ENCODE data around the gene PHETA1.

PHETA1 gene

DNA sequence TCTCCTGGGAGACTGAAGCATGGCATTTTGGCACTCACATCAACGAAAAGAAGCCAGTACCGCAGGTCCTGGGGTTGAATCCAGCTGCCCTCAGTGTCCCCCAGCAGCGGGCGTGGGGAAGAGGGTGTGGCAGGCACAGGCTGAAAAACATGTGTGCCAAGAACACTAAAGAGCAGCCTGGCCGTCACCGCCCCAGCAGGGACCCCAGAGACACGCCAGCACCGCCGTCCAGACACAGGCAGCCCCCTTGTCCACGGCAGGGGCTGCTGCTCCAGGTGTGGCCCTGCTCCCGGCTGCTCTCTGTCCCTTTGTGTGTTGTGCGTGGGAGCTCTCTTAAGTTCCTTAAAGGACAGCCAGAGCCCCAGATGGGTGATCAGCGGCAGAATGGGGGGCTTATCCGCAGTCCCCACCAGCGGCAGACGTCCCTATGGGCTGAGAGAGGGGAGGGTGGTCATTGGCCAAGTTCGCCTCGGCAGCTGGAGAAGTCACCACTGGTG is 556 bp downstream of the PHETA1 start:
- no peak for DNase-seq

- DNase-seq = no peak
Observed at GRCh38 chr12:111367661-111368221, 1.2 kb downstream of the PHETA1 start.

- DNase-seq = no peak
Observed at GRCh38 chr12:111366583-111366982, 2.3 kb downstream of the PHETA1 start.

- DNase-seq = no peak
Observed at GRCh38 chr12:111366075-111366474, 2.8 kb downstream of the PHETA1 start.

DNA sequence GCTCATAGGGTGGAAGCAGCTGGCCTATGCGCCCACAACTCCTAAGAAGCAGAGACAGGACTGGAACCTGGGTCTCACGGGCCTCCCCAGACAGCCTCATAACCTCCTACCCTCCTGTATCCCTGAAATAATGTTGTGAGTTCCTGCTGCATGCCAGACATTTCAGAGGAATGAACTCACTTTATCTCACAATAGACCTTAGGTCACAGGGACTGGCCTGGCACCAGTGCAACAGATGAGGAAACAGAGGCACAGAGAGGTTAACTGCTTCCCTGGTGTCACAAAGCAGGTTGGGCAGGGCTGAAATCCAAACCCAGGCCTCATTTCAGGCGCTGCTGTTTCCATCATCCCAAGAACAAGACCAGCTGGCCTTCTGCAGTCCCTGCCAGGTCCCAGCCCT is 5.3 kb downstream of the PHETA1 start:
- no peak for DNase-seq

GRCh38 chr12:111362687-111363475 is 6.0 kb downstream of the PHETA1 start:
- no peak for DNase-seq

DNA sequence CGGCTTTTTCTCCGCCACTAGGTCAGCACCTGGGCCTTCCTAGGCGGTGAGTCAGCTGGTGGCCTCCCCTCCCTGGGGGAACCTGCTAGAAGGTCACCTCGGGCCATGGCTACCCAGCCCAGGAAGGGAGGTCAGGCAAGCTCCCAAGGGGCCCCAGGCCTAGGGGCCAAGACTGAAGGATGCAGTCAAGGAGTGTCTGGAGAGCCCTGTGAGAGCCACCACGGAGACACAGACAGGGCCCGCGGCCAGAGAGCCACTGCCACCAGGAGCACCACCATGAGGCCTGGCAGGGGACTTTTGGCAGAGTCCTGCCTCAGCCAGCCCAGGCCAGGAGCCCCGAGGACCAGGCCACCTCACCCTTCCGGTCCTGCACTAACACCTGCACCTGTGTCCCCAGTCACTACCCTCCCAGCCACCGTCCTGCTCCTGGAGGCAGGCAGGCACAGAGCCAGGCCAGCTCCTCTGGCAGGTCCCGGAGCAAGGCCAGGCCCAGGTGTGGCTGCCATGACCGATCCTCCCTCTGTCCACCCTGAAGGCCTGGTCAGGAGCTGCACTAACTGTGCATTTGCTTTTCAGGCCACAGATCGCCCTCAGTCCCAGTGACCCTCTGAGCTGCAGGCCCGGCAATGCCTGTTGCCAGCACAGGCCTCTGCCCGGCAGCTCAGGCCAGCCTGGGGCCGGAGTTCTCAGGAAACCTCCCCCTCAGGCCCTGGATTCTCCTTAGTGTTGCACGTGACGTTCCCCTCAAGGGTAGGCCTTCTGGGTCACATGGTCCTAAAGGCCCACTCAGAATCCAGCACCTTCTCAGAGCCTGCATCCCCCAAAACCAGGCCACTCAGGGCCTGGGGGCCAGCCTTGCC is 6.9 kb downstream of the PHETA1 start:
- no peak for DNase-seq

DNA sequence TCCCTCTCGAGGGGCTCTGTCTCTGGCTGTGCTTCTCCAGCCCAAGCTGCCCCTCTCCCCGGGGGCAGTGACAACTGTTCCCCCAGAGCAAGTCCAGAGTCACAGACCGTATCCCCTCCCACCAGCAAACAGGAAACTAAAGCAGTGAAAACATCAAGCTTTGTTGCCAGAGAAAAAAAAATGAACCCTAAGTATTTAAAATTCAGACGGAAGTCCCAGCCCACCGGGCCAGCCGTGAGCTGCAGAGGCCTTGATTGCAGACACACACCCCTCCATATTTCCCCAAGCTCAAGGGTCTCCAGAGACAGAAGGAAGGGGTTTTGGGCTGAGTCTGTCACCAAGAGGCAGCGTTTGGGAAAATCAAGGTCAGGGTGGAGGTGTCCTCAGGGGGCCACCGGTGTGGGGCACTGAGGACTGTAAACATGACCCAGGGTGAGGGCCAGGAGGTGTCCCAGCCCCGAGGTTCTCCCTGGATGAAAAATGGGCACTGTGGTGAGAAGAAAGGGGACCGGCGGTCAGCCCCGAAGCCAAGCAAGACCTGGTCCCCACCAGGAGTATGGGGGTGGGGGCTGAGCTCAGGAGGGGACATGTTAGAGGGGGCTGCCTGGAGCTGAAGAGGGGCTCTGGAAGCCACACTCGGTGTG is 7.7 kb downstream of the PHETA1 start:
- DNase-seq = no peak

DNA sequence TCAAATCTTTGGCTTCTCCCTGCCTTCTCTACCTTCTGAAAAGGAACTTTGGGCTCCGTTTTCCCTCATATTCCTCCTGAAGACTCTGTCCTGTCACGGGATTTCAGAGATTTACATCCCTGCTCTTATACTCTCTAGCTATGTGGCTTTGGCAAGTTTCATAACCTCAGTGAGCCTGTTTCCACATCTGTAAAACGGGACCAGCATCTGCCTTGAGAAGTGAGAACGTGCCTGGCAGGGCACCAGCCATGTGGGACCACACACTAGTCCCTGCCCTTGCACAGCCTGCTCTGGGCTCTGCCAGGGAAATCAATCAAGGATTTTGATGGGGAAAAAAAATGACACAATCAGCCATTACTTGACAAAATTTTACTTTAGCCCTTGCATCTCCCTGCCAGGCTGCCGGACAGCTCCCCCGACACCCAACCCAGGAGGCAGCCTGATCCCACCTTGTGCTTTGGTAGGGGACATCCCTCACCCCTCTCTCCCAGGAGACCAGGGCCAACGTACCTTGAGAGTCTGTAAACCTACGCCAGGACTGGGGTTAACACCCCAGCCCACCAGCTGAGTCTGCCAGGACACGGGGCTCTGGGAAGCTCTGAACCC is 8.5 kb downstream of the PHETA1 start:
- DNase-seq = no peak

DNA sequence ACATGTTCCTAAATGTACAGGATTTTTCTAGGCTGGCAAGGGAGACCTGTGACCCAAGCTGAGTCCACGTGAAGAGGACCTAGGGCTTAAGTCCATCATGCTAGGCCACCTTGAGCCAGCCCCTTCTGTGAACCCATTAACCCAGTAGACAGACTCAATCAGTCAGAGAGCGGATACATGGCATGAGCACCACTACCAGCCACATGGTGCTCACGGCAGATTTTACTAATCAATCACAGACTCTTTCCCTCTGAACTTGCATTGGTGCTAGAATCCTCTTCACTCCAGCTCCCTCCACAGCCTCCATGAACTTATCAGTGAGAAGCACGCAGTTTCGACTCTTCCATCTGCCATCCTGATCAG is 9.0 kb downstream of the PHETA1 start:
- DNase-seq = no peak

DNA sequence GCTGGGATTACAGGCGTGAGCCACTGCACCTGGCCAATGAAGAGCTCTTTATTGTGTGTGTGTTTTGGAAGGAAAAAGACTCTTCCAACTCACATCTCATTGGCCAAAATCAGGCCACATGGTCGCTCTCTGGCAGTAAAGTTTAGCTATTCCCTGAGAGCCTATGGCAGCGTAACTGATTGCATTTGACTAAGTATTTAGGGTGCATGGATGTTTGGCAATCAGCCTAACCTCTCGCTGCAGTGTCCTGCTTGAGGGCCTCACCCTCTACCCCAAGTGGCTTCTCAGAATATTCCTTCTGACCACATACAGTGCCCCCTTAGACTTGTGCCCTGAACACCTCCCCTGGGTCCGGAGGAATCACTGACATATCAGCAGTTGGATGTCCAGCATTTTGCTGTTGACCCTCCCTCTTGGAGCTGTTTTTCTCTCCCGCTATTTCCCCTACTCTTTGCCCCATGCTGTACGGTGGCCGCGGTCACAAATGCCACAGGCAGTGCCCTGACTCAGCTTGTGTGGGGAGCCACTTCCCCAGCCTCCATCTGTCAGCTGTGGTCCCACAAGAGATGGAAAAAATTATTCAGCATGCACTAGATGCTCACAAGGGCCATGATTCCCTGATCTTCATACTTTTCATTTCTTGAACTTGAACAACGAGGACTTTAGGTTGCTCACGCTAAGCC is 9.5 kb downstream of the PHETA1 start:
- no peak for DNase-seq

- no peak for DNase-seq
Observed at GRCh38 chr12:111355201-111355925, 13.5 kb downstream of the PHETA1 start.

DNA sequence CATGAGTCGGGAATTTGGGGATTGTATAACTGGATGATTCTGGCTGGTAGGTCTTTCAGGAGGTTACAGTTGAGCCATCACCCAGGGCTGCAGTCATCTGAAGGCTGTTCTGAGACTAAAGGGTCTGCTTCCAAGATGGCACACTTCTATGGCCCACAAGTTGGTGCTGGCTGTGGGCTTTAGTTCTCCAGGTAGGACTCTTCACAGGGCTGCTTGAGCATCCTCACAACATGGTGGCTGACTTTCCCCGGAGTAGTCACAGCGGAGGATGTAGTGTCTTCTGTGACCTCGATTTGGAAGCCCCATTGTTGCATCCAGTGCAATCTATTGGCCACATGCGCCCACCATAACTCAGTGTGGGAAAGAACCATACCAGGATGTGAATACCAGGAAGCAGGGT is 14.4 kb downstream of the PHETA1 start:
- no peak for DNase-seq

DNA sequence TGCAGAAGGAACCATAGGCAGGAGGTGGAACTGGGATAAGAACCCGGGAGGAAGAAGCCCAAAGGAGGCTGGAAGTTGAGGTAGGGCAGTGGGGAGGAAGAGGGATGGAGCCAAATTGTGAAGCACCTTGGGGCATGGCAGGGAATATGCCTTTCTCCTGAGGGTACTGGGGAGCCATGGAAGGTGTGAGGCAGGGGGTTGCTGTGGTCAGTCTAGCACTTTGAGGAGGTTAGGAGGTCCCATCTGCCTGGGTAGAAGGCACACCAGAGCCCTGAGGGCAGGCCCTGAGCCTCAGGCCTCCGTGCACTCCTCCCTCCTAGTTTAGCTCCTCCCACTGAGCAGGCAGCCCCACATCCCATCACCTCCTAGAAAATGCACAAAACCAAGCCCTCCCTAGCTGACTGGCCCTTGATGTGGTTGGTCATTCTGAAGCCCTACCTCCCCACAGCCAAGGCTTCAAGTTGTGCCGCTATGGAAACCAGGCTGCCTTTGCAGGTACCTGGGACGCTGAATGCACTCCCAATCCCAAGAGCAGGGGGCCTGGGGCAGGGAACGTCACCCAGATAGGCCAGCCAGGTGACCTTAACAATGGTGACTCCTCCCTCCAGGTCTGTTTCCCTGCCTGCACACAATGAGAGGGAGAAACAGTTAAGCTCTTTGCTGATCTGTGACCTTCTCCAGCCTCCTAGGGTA is 15.1 kb downstream of the PHETA1 start:
- no peak for DNase-seq

- DNase-seq = no peak
Observed at GRCh38 chr12:111353026-111353425, 15.9 kb downstream of the PHETA1 start.

- DNase-seq = no peak
Observed at GRCh38 chr12:111352296-111352993, 16.4 kb downstream of the PHETA1 start.

DNA sequence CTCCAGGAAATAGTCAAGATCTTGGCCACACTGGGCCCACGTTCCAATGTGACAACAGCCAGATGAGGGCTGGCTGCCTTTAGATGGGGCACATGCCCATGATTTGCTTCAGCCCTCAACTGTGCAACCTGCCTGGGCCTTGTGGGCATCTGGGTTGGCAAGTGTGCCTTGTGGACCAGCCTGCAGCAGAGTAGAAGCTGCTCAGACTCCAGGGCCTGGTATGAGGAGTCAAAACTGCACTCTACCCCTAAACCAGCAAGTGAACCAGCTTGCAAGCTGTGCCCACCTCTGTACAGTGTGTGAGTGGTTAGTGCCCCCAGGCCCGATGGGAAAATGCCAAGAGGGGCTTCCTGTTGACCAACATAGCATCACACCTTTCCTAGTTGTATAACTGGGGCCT is 17.9 kb downstream of the PHETA1 start:
- DNase-seq = no peak

DNA sequence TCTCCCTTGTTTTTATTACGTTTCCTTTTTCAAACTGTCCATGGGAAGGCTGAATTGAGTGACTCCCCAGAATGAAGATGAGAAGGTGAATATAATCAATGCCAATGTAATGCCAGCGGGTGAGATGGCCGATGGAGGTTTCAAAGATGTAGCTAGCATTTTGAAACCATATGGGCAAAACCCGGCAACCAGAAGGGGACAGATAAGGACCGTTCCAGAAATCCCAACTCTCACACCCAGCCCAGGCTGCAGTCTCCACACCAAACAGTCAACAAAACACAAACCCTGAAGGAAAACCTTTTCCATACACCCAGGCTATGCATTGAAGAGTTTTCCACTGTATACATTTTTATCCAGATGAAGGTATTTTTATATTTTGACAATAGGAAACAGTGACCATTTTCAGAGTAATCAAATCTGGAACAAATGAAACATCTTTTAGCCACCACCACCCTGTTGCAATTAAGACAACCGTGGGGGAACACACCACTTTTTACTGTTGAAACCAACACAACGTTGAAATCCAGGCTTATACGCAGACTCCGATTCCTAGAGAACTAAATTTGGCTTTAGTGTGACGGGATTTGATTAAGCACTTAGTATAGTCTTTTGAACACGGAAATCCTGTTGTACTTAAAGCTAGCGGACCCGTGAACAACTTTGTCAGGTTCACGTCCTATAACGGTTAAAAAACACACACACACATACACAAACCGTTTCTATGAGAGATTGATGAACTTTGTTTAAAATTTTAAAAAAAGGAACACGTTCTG is 19.0 kb downstream of the PHETA1 start:
- no peak for DNase-seq

DNA sequence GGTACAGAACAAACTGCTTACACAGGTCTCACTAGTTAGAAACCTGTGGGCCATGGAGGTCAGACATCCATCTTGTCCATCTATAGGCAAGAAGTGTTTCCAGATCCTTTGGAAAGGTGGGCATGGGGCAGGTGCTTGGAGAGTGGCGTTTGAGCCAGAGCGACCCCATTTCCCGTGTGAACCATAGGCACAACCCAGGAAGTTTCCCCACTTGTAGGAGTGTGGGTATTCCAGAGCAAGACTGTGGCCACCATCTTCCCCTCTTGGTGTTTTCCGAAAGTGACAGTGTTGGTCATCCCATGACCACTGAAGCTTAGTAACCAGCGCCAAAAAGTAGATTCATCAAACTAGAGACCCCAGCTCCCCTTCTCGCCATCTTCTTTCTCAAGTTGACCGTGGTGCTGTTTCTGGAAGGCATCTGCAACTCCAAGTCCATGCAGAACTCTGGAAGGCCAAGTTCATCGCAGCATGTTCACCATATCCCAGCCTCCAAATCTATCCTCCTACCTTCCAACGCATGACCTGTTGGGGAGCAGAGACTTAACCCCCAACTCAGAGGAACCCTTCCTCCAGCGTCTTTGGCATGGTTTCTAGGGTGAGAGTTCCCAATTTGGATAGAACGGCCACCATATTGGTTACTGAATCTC is 19.7 kb downstream of the PHETA1 start:
- DNase-seq = no peak
